Lower lobe of right lung (tissue), 2 donors: ENCODE data around the gene LKAAEAR1. TPM values are rescaled to one million over a fixed set of nuclear protein-coding genes. Genes with fewer than 3 reads are reported as not detected.
A peak's percentile ranks its signal among the peaks of the same experiment; 100 is the strongest.

Source experiments
- ATAC-seq, 2 donors: fragments of 200-7000 bp; cut with Tn5 transposase; one replicate each; pipeline ENCODE4 v1.9.1; 2020 to 2022; ENCODE audit warnings: mild to moderate bottlenecking in 2 of 2, moderate library complexity in 2 of 2
- DNase-seq: peaks from one replicate; pipeline ENCODE4 v3.0.0-alpha.2; 2020
- H3K27ac ChIP-seq: fragments of 200-600 bp; one replicate; pipeline ENCODE4 v1.8.0; 2022
- H3K27me3 ChIP-seq: fragments of 200-600 bp; one replicate; pipeline ENCODE4 v1.8.0; 2022; ENCODE audit warnings: low read depth
- H3K36me3 ChIP-seq: fragments of 200-600 bp; one replicate; pipeline ENCODE4 v1.8.0; 2022; ENCODE audit warnings: mild to moderate bottlenecking
- H3K4me1 ChIP-seq: fragments of 200-600 bp; one replicate; pipeline ENCODE4 v1.8.0; 2022
- H3K4me3 ChIP-seq: fragments of 200-600 bp; one replicate; pipeline ENCODE4 v1.8.0; 2022; ENCODE audit warnings: mild to moderate bottlenecking
- H3K9me3 ChIP-seq: fragments of 200-600 bp; one replicate; pipeline ENCODE4 v1.8.0; 2022
- intact Hi-C: fragments of 100-400 bp; cut with DNase I; formaldehyde crosslinking; loops from one replicate; pipeline ENCODE4 v1.11.0; 2022
- total RNA-seq: library from RNA; stranded (reverse); fragmentation: NEBNext Ultra II Directional; extraction: Animal tissue kit (Norgen Biotek cat#: 25700); gene quantifications from one replicate; pipeline ENCODE4 v1.2.1, GENCODE V29; 2021
- TF ChIP-seq, protein P1 (sequence below): fragments of 200-600 bp; IDR thresholded peaks from one replicate; pipeline ENCODE4 v1.8.0; 2022; ENCODE audit warnings: antibody characterized with exemption, mild to moderate bottlenecking
- donor health status: DM: no; HTN: yes; CAD: no; lungs with severe emphysema.

The LKAAEAR1 gene
- total RNA-seq, 1 donor from 2014 or later = 0.97 TPM

DNA sequence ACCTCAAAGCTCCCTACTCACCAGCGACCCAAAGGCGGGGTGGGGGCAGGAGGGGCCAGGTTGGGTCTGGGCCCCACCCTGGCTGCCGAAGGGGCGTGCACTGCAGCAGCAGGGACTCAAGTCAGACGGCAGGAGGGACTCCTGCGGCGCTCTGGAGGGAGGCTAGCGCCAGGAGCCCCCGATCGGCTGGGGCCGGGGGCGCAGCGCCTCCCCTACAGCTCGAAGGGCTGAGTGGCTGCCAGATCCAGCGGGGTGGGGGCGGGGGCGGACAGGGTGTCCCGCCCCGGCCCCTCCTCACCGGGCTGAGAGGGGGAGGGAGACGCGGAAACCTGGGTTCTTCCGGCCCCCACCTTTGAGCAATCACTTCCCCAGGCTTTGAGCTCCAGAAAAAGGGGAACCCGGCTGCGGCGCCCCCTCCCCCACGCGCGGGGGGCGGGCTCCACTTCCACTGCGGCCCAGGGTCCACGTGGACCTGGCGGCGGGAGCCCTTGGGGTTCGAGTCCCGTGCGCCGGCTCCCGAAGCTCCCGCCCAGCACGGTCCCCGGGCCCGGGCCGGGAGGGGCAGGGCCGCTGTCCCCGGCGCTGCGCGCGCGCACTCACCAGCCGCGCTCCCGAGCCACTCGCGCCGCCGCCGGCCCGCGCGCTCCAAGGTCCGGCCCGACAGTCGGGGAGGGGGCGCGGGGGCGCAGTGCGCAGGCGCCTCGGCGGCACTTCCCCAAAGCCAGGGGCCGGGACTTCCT, 4.8 kb downstream of the LKAAEAR1 start, which contains the start of gene RGS19:
TSS of gene RGS19 (minus strand) at position 246 of the 740 bp plus-strand sequence. CDS start 2,632 bp downstream, outside the sequence.
- Histone ChIP-seq H3K27me3 (peaks cover 8% of the 10 kb centered on the region), H3K9me3 (no peaks in the 10 kb centered on the region), H3K36me3 (peaks cover 17% of the 10 kb centered on the region), H3K4me3 (peak within 1 kb of the TSS; percentile 82), H3K4me1 (peaks cover 52% of the 10 kb centered on the region), H3K27ac (peak within 1 kb of the TSS; percentile 84)
- ATAC-seq (peak; percentile 67), DNase-seq (peak; percentile 91)
- TF ChIP-seq, protein P1, sequence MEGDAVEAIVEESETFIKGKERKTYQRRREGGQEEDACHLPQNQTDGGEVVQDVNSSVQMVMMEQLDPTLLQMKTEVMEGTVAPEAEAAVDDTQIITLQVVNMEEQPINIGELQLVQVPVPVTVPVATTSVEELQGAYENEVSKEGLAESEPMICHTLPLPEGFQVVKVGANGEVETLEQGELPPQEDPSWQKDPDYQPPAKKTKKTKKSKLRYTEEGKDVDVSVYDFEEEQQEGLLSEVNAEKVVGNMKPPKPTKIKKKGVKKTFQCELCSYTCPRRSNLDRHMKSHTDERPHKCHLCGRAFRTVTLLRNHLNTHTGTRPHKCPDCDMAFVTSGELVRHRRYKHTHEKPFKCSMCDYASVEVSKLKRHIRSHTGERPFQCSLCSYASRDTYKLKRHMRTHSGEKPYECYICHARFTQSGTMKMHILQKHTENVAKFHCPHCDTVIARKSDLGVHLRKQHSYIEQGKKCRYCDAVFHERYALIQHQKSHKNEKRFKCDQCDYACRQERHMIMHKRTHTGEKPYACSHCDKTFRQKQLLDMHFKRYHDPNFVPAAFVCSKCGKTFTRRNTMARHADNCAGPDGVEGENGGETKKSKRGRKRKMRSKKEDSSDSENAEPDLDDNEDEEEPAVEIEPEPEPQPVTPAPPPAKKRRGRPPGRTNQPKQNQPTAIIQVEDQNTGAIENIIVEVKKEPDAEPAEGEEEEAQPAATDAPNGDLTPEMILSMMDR = no peak
- intact Hi-C loops = no loop called here

DNA sequence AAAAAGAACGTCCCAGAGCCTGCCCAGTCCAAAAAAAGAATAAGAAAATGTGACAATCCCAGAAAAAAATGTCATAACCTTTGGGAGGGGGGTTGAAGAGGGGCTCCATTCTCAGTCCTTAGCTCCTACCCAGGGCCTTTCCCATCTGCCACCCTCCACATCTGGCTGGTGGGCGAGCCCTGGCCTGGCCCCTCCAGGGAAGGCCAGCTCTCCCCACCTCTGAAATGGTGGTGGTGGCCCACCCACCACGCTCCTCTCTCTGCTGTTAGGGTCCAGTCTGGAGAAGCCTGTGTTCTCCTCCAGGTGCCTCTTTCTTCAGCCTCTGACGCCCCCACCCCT, 5.3 kb downstream of the LKAAEAR1 start:
- TF ChIP-seq, protein P1 = no peak
- H3K4me3 ChIP-seq = peak overlapping the region; percentile 82
- H3K27ac ChIP-seq = peak overlapping the region; percentile 82

DNA sequence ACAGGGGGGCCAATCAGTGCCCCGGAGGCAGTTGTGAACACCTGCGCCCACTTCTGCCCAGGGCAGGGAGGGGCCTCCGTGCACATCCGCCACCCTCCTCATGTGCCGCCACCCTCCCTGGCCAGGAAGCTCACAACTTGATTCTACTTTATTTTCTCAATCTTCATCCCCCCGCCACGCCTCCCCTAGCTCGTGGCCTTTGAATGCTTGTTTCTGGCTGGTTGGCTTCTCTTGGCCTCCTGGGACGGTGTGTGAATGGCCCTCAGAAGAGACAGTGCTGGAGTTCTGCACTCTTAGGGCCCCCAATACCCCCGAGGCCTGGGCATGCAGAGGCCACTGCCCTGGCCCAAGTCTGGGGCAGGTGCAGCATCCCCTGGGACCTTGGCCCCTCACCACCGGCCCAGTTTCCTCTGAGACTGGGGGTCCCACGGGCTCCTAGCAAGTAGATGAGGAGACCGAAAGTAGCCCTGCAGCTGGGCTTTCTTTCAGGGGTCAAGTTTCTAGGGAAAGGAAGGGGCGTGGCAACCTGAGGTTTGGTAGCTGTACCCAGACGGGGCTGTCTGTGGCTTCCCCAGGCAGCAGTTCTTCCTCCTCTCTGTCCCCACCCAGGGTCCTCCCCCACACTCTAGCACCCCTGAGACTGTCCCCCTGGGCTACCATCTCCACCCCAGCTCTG, 6.2 kb downstream of the LKAAEAR1 start:
- TF ChIP-seq, protein P1 = no peak
- peak; percentile 74 for DNase-seq
- Histone ChIP-seq H3K9me3 (no peaks in the 10 kb centered on the region), H3K27ac (peak overlapping the region; percentile 82), H3K36me3 (peaks cover 31% of the 10 kb centered on the region), H3K4me1 (peaks cover 40% of the 10 kb centered on the region), H3K27me3 (no peaks in the 10 kb centered on the region), H3K4me3 (peak overlapping the region; percentile 82)
- ATAC-seq = peak in 1 of 2 donors; percentile 7
- intact Hi-C loops = no loop called here

More for the DNA sequence above, 5.3 kb downstream of the LKAAEAR1 start:
- no peak for DNase-seq
- no peak for ATAC-seq
- Histone ChIP-seq H3K9me3 (no peaks in the 10 kb centered on the region), H3K27me3 (peaks cover 3% of the 10 kb centered on the region), H3K4me1 (peaks cover 47% of the 10 kb centered on the region), H3K36me3 (peaks cover 22% of the 10 kb centered on the region)
- intact Hi-C loops = no loop called here

GRCh38 chr20:64077541-64077875, 6.7 kb downstream of the LKAAEAR1 start:
- intact Hi-C loops = no loop called here
- Histone ChIP-seq H3K27ac (peak overlapping the region; percentile 82), H3K36me3 (peaks cover 36% of the 10 kb centered on the region), H3K4me1 (peaks cover 37% of the 10 kb centered on the region), H3K27me3 (no peaks in the 10 kb centered on the region), H3K9me3 (no peaks in the 10 kb centered on the region), H3K4me3 (peak overlapping the region; percentile 82)
- DNase-seq = no peak
- TF ChIP-seq, protein P1 = no peak
- no peak for ATAC-seq

DNA sequence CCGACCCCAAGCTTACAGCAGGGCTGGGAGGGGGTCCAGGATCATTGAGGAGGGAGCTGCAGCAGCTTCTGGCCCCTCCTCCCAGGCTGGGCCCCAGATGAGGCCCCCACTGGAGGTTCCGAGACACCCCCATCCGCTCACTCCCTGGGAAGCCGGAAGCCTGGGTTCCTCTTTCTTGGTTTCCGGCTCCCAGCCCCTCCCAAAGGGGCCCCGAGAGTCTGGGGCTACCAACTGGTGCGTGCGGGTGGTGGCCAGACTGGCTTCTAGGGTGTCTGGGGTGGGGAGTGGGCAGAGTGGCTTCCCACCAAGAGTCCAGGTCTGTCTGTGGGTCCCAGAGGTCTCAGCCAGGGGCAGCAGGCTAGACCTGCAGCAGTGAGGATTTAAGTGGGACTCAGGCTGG, 7.1 kb downstream of the LKAAEAR1 start:
- peaks cover 33% of the 10 kb centered on the region for H3K4me1 ChIP-seq

More for the DNA sequence above, 7.1 kb downstream of the LKAAEAR1 start:
- no peaks in the 10 kb centered on the region for H3K27me3 ChIP-seq
- peak overlapping the region; percentile 82 for H3K27ac ChIP-seq
- intact Hi-C loops = no loop called here
- no peaks in the 10 kb centered on the region for H3K9me3 ChIP-seq
- DNase-seq (peak; percentile 75), ATAC-seq (peak; percentile 10 to 14)
- TF ChIP-seq, protein P1 = no peak
- peaks cover 41% of the 10 kb centered on the region for H3K36me3 ChIP-seq
- H3K4me3 ChIP-seq = peak overlapping the region; percentile 82
